NAMALWA (cell line): ENCODE data around the gene NRROS.
A peak's percentile ranks its signal among the peaks of the same experiment; 100 is the strongest.
"Not testable (repeated sequence)": the region's sequence is repeated elsewhere in the genome, so short reads cannot be mapped to it uniquely, and the experiment has no call there.

ENCODE experiments used
- DNase-seq: peaks from one replicate; pipeline ENCODE4 v3.0.0-alpha.2; 2015; ENCODE audit warnings: low spot score

Gene NRROS

DNA sequence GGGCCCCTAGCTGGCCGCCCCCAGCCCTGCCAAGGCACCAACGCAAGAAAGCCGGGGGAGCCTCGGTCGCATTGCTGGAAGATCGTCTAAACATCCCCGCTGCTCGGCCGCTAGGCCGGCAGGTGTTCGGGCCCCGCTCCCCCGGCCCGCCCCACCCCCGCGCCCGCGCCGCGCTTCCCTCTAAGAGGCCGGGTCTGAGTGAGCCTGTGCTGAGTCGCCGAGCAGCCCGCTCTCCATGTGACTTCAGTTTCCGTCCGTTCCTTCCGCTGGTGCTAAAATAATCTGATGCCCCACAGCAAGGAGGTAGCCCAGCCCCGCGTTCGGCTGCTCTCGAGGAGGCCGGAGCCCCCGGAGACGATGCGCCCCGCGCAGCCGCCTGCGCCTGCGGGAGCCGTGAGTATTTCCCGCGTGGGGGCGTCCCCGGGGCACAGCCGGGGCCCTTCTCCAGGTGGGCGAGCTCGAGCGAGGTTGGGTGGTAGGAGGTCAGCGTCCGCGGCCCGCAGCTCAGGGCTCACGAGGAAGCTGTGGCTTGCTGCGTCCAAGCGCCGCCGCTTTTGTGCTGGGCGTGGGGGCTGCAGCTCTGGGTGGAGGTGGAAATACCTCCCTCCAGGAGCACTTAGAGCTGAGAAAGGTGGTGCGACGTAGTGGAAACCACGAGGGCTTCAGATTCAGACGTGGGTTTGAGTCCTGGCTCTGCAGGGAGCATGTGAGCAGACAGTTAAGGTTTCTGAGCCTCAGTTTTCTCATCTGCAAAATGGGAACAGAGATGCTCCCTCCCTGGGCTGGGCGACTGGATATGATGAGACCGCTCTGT is at the start of gene NRROS:
Gene NRROS, plus strand, starts transcription at position 212 of the 814 bp plus-strand sequence. CDS start 14,846 bp downstream, outside the sequence.
- DNase-seq = peak; percentile 88

DNA sequence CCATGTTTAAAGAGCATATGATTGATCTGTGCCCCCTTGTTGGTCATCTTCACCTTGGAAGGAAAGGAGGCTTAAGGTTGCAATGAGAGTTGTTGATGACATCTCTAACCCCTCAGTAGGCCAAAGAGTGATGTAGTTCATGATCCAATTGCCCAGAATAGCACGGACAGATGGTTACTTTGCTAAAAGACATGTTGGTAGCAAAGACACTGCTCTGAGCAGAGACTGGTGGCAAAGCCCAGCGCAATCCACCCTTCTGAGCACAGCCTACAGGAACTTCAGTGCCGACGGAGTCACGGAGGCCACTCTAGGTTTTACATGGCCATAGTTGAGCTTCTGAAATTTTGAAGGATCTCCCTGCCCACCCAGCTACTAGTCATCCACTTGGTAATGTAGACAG is 49.2 kb upstream of the NRROS start:
- no peak for DNase-seq

DNA sequence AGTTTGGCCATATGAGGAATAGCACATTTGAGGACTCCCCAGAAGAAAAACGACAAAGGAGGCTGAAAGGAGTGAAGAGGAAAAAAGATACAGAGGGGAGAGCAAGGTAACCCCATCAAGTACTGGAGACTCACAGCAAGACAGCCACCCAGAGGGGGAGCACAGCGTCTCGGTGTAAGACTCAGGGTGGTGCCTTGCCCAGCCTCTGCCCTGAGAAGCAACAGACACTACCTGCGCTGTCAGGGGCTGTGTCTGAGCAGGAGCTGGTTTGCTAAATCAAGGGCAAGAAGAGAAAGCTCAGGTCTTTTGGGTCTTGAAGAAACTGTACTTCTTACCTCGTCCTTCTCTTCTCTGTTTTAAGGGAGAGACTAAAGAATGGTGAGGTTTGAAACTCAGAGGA is 43.1 kb upstream of the NRROS start:
- no peak for DNase-seq

DNA sequence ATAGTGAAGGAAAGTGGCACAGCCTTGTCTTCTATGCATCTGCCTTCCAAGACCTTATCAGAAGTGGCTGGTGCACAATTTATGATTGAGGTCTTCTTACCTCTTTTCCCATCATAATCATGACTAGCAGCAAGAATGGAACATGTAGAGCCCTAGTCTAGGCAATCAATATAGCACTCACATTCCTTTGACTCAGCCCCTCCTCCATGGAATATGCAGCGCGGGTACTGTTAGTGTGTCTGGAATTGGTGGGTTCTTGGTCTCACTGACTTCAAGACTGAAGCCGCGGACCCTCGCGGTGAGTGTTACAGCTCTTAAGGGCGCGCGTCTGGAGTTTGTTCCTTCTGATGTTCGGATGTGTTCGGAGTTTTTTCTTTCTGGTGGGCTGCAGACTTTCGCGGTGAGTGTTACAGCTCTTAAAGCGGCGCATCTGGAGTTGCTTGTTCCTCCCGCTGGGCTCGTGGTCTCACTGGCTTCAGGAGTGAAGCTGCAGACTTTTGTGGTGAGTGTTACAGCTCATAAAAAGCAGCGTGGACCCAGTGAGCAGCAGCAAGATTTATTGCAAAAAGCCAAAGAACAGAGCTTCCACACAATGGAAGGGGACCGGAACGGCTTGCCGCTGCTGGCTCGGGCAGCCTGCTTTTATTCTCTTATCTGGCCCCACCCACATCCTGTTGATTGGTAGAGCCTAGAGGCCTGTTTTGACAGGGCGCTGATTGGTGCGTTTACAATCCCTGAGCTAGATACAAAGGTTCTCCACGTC is 41.3 kb upstream of the NRROS start:
- not testable (repeated sequence) for DNase-seq

DNA sequence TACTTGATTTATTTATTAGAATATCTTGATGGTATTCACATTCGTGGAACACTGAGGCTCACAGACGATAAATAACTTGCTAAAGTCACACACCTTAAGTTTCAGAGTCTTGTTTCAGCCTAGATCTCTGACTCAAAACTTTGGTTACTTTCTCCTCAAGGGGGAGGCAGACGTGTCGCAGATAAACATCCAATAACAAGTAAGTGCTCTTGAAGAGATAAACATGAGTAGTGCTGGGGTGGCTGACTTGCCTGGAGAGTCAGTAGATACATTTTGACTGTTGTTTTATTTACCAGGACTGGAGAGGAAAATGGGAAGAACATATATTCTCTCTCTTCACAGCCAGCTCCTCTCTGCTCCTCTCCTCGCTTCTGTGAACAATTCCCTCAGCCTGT is 39.8 kb upstream of the NRROS start:
- peak; percentile 14 for DNase-seq

DNA sequence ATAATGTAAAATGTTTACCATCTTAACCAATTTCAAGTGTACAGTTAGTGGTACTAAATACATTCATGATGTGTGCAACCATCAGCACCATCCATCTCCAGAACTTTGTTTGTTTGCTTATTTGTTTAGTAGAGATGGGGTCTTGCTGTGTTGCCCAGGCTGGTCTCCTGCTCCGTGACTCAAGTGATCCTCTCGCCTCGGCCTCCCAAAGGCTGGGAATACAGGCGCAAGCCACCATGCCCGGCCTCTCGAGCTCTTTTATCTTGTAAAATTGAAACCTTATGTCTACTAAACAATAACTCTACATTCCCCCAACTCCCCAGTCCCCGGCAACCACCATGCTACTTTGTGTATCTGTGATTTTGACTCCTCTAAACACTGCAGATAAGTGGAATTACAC is 39.1 kb upstream of the NRROS start:
- no peak for DNase-seq

DNA sequence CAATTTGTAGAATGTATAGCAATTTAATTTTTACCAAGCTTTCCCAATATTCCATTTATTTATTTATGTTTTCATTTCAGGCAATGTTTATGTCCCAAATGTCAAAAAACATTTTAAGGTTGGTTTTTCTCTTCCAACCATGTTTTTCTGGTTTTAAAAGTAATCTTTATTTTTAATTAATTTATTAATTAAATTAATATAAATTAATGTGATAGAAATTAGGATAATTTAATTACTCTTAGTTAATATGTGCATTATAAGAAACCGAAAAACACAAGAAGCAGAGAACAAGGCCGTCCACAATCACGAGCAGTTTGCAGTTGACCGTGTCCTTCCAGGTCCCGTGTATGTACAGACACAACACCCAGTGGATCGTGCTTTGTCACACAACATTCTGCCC is 36.8 kb upstream of the NRROS start:
- DNase-seq = no peak

DNA sequence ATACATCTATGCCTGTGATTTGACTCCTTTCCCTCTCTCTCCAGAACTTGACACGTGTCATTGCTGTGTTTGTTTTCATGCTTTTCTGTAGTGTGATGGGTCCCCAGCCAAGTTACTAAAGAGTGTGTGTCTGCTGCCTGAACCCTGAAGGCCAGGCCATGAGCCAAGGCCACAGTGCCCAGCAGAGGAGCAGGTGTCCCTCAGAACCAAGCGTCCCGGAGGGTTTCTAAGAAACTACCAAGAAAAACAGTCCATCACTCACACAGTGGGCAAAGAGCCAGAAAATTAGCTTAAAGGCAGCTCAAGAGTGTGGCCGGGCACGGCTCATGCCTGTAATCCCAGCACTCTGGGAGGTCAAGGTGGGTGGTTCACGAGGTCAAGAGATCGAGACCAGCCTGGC is 35.8 kb upstream of the NRROS start:
- DNase-seq = no peak

DNA sequence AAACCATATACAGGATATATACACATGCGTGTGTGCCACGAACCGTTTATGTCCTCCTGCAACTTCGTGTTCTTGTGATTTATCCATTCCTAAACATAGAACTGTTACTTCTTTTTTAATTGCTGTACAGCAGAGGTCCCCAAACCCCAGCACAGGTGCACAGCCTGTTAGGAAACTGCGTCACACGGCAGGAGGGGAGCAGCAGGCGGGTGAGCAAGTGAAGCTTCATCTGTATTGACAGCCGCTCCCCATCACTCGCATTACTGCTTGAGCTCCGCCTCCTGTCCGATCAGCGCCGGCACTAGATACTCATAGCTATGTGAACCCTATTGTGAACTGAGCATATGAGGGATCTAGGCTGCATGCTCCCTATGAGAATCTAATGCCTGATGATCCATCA is 34.9 kb upstream of the NRROS start:
- DNase-seq = peak; percentile 43

DNA sequence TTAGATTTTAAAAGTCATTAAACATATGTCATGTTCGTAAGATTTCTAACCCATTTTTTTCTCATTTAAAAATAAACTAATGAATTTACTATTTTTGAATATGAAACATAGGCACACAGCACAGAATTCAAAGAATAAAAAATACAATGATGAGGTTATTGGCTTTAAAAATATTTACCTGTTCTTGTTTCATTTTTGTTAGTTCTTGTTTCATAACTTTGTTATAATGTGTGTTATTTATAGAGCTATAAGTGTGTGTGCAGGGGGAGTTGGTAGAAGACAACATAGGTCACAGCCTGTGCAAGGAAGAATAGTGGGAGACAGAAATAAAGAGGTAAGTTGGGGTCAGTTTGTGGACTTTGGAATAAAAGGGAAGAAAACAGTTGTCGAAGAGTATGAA is 30.8 kb upstream of the NRROS start:
- DNase-seq = no peak

DNA sequence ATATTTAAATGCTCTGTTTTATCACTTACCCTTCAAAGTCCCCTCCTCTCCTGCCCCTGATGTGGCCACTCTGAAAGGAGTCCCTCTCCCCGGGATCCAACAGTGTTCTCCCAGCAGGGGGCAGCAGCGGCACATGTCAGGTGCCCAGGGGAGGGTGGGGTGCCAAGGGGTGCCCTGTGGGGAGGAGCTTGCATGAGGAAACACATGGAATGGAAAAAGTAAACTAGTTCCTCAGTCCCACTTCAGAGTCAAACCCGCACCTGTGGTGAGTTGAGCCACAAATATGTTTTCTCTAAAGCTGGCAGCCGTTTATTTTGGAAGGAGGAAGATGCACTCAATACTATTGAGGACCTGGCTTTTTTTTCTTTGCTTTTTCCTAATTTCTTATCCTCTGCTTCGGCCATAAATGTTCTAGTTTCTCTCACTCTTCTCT is 30.1 kb upstream of the NRROS start:
- peak; percentile 97 for DNase-seq

DNA sequence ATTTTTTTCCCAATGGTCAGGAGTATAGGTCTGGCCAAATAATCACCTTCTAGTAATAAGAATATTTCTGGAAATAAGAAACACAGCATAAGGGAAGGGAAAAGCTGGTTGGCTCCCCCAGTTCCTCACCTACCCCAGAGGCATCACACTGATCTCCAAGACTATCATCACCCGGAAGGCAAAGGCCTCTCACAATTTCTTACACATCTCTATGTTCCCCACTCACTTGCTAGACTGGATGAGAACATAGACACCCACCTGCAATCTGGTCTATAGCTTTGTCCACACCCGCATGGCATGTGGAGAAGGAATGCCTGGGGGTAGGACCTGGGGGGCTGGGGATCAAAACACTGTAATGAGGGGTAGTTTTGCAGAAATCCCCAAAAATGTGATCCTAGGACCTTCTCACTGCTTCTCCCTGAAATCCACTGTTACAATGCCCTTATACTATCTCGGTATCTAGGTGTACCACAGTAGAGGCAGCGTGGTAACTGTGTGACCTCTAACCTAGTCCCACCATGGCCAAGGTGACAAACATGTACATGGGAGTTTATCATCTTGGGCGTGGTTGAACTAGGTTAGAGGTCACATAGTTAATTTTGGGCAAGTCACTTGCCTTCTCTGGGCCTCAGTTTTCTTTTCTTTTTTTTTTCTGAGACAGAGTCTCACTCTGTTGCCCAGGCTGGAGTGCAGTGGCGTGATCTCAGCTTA is 29.5 kb upstream of the NRROS start:
- DNase-seq = no peak

DNA sequence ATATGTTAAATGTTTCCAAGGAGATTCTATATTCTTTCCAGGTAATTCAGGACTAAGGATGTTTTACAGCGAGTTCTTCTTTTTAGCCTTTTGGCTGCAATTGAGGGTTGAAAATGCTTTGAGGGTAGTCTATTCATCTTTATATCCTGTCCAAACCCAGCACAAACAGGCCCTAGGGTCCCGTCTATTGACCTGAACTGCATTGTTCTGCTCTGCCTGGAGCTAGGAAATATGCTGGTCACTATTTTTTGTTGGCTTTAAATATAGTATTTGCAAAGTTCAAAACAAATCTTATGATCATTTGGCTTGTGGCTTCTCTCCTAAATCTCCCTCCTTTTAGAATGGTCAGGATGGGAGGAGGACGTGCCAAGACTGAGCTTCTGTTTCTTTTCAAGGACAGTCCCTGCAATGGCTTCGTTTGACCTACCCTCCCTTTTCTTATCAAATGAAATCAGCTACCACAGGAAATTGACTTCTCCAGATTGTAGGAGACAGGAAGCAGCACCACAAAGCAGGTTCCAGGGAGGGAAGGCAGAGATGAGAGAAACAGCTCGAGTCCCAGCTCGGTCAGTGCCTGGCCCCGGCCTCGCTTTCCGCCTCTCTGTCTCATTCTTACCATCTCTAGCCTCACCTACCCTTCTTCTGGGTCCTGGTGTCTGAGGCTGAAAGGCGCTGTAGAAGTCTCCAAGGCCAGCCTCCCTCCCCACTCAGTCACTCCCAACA is 27.6 kb upstream of the NRROS start:
- no peak for DNase-seq

DNA sequence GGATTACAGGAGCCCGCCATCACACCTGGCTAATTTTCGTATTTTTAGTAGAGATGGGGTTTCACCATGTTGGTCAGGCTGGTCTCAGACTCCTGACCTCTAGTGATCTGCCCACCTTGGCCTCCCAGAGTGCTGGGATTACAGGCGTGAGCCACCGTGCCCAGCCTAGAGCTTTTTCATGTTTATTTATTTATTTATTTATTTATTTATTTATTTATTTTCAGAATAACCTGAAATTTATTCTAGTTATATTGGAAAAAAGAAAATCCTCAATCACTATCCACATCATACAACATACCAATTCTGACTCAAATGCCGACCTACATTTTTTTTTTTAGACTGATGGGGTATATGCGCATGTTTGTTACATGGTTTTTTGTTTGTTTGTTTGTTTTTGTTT is 24.3 kb upstream of the NRROS start:
- not testable (repeated sequence) for DNase-seq

DNA sequence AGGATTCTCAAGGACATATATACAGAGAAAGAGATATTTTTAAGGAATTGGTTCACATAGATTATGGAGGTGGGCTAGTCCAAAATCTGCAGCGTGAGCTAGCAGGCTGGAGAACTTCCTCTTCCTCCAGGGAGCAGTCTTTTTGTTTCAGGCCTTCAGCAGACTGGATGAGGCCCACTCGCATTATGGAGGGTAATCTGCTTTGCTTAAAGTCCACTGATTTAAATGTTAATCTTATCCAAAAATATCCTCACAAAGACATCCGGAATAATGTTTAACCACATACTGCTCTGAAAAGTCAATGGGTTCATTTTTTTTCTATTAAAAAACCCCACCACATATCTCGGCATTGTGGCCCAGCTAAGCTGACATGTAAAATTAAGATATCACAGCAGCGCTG is 22.2 kb upstream of the NRROS start:
- no peak for DNase-seq

DNA sequence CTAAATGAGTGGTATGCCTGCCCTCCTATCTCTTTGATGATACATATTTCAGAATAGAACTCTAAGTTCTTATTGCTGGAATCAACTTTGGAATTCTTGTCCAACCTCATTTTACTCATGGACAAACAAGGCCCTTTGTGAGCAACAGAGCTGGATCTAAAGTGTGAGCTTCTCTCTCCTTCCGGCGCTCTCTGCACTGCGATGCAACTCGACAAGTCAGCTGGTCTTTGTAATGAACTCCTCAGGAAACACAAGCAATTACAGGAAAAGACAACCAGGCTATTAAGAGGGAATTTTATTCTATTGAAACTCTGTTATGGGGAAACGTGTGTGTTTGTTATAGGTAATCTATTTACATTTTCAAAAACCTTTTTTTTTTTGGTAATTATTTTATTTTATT is 20.3 kb upstream of the NRROS start:
- no peak for DNase-seq

DNA sequence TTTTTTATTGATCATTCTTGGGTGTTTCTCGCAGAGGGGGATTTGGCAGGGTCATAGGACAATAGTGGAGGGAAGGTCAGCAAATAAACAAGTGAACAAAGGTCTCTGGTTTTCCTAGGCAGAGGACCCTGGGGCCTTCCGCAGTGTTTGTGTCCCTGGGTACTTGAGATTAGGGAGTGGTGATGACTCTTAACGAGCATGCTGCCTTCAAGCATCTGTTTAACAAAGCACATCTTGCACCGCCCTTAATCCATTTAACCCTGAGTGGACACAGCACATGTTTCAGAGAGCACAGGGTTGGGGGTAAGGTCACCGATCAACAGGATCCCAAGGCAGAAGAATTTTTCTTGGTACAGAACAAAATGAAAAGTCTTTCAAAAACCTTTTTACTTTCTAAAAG is 19.9 kb upstream of the NRROS start:
- DNase-seq = not testable (repeated sequence)

DNA sequence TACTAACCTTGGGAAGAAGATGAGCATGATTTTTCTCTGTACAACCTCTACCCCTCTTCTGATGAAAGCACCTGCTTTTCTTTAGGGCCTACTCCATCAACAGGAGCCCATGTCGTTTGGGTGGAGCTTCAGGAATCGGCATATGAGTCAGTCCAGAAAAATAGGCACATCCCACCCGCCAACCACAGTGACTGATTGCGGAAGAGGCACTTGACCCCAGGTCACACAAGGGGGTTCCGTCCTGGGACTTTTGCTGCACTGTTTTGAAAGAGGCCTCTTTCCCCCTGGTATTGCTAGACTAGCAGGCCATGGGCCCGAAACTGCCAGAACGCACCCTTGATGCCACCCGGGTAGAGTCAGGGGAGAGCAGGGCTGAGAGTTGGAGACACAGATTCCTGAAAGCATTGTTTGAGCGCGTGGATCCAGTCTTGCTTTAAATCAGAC is 19.3 kb upstream of the NRROS start:
- no peak for DNase-seq

DNA sequence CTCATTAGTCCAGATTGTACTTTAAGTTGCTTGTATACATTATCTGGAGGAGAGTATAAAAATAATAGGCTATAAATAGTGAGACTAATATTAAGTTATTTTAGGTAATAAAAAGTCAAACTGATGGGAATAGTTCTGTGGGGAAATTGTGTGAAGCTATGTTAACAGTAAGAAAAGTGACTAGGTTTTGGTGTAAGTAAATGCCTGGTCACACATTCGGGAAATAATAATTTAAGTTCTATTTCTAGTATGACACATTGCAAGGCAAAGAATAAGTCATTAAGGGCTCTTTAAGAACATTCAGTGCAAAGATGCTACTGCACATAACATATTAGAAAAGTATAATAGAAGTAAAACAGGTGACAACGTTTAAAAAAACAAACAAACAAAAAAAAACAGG is 18.8 kb upstream of the NRROS start:
- DNase-seq = no peak

DNA sequence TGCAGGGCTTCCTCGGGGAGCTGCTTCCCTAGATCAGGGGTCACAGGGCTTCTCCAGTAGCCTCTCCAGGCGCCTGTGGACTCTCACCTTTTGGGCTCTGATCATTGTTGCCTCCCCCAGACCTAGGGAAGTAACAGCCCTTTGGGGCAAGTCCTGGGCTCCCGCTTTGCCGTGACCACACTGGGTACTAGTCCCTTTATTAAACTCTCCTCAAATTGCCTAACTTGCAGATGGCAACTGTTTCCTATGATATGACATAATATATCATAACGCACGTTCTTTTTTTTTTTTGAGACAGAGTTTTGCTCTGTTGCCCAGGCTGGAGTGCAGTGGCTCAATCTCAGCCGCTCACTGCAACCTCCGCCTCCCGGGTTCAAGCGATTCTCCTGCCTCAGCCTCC is 17.9 kb upstream of the NRROS start:
- DNase-seq = no peak

DNA sequence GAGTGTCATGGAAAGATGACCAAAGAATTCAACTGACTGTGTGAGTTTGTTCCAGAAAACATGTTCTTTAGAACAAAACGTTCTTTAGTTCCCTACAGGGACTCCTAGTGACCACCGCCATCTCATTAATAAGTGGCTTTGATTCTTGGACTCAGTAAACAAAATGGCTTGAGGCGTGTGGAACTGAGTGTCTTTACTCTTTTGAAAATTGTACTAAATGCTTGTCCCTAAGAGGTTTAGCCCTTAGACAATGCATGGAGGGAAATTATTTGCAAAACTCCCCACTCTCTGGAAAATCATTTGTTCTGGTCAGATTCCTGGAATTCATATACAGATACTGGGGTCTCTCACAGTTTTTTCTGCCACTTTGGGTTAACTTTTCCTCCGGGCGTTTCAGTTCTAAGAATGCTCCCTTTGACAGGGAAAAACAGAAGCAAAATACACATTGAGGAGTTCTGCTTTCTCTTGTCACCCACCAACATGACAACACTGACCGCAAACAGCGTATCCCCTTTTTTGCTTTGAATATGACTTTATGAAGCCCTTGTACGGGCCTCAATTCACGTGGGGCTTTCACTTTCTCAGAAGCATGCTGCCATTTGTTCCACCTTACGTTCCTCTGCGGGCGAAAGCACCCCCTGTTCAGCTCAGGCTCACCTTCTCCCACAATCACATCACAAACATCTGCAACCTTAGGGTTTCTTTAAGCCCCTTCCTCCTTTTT is 15.3 kb upstream of the NRROS start:
- DNase-seq = no peak
